HFFc6 (cell line): ENCODE data around the gene ZNF264. TPM values are rescaled to one million over a fixed set of nuclear protein-coding genes. Genes with fewer than 3 reads are reported as not detected.
A peak's percentile ranks its signal among the peaks of the same experiment; 100 is the strongest.

Experiments
- DNase-seq: peaks from one replicate; pipeline ENCODE4 v3.0.0-alpha.2; 2018
- H3K27ac Mint-ChIP-seq: 2 replicates; pipeline ENCODE4 v1.8.0; 2020; ENCODE audit warnings: mild to moderate bottlenecking, mixed read lengths
- H3K27me3 Mint-ChIP-seq: 2 replicates; pipeline ENCODE4 v1.8.0; 2021; ENCODE audit warnings: mild to moderate bottlenecking, moderate library complexity, mixed read lengths; ENCODE audit not compliant: insufficient read depth
- H3K36me3 Mint-ChIP-seq: 2 replicates; pipeline ENCODE4 v1.8.0; 2021; ENCODE audit warnings: low read depth, mixed read lengths
- H3K4me1 Mint-ChIP-seq: 2 replicates; pipeline ENCODE4 v1.8.0; 2020; ENCODE audit warnings: low read depth, mixed read lengths
- H3K4me3 Mint-ChIP-seq: 2 replicates; pipeline ENCODE4 v1.8.0; 2020; ENCODE audit warnings: mild to moderate bottlenecking, moderate library complexity, mixed read lengths
- H3K9me3 Mint-ChIP-seq: 2 replicates; pipeline ENCODE4 v1.8.0; 2020; ENCODE audit warnings: mild to moderate bottlenecking, mixed read lengths
- total RNA-seq, 6 experiments: library from RNA; stranded (reverse); fragmentation: NEBNext Ultra II Directional; extraction: Animal tissue kit (Norgen Biotek cat#: 25700); gene quantifications; 2 replicates in 1 of 6; 3 replicates in 5 of 6; pipeline ENCODE4 v1.2.3, GENCODE V29; 2021
- TF ChIP-seq, protein P1 (sequence below): fragments of 200-600 bp; sonication (generic); IDR thresholded peaks from 2 replicates; pipeline ENCODE4 v1.5.0; 2021; ENCODE audit warnings: antibody characterized with exemption, mild to moderate bottlenecking

The ZNF264 gene
- total RNA-seq, 6 experiments from 2014 or later: 20.1 to 23.1 (median 22.6) TPM

GRCh38 chr19:57263244-57263741, 72.0 kb downstream of the ZNF264 start:
- H3K27me3 Mint-ChIP-seq: no peaks in the 10 kb centered on the region
- peaks cover 9% of the 10 kb centered on the region; the same call in 1 of the 2 replicates for H3K4me1 Mint-ChIP-seq
- no peak overlapping the region for H3K4me3 Mint-ChIP-seq
- no peaks in the 10 kb centered on the region for H3K9me3 Mint-ChIP-seq
- no peak for DNase-seq
- TF ChIP-seq, protein P1, sequence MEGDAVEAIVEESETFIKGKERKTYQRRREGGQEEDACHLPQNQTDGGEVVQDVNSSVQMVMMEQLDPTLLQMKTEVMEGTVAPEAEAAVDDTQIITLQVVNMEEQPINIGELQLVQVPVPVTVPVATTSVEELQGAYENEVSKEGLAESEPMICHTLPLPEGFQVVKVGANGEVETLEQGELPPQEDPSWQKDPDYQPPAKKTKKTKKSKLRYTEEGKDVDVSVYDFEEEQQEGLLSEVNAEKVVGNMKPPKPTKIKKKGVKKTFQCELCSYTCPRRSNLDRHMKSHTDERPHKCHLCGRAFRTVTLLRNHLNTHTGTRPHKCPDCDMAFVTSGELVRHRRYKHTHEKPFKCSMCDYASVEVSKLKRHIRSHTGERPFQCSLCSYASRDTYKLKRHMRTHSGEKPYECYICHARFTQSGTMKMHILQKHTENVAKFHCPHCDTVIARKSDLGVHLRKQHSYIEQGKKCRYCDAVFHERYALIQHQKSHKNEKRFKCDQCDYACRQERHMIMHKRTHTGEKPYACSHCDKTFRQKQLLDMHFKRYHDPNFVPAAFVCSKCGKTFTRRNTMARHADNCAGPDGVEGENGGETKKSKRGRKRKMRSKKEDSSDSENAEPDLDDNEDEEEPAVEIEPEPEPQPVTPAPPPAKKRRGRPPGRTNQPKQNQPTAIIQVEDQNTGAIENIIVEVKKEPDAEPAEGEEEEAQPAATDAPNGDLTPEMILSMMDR: no peak
- no peak overlapping the region for H3K27ac Mint-ChIP-seq
- H3K36me3 Mint-ChIP-seq: peaks cover 50% of the 10 kb centered on the region

- Mint-ChIP-seq H3K4me1 (peaks cover 41% of the 10 kb centered on the region), H3K36me3 (peaks cover 27% of the 10 kb centered on the region), H3K27me3 (peaks cover under 1% of the 10 kb centered on the region; the same call in 1 of the 2 replicates), H3K27ac (no peak overlapping the region), H3K9me3 (no peaks in the 10 kb centered on the region), H3K4me3 (no peak overlapping the region)
- TF ChIP-seq, protein P1: no peak
- DNase-seq: no peak
Observed at GRCh38 chr19:57267291-57267690, 76.0 kb downstream of the ZNF264 start.

DNA sequence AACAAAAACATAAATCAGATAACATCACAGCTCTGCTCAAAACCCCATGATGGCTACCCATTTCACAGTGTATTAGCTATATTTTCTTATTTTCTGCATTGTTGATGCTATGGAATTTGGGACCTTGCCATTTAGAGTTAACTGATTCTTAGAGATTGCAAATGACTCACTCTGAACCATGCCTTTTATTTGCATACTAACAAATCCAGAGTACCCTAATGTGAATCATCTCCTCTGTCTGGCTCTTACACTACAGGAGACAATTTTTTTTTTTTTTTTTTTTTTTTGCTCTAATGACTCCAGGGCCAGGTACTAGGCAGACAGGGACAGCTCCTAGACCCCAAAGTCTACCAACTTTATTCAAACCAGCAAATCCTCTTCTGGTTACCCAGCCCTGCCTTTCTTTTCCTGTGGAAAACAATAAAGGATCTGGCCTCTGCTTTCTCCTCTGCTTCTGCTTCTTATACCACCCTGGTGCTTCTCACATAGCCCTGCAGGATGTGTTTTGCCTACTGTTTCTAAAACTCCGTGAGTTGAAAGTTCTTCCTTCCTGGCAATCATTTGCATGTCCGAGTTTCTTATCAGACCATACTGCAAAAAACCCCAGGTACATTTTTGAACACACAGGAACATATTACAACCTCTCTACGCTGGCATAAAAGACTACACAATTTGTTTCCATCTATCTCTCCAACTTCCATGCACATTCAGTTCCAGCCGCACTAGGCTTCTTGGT, 78.4 kb downstream of the ZNF264 start:
- TF ChIP-seq, protein P1: no peak
- H3K27me3 Mint-ChIP-seq: peaks cover 1% of the 10 kb centered on the region
- H3K9me3 Mint-ChIP-seq: no peaks in the 10 kb centered on the region
- H3K27ac Mint-ChIP-seq: peak overlapping the region; percentile 32; the same call in 1 of the 2 replicates
- no peak overlapping the region for H3K4me3 Mint-ChIP-seq
- peaks cover 41% of the 10 kb centered on the region for H3K4me1 Mint-ChIP-seq
- DNase-seq: peak; percentile 94
- peaks cover 22% of the 10 kb centered on the region for H3K36me3 Mint-ChIP-seq

- Mint-ChIP-seq H3K9me3 (no peaks in the 10 kb centered on the region), H3K27me3 (peaks cover 1% of the 10 kb centered on the region), H3K27ac (no peak overlapping the region), H3K36me3 (peaks cover 16% of the 10 kb centered on the region), H3K4me3 (no peak overlapping the region), H3K4me1 (peaks cover 41% of the 10 kb centered on the region)
- no peak for DNase-seq
- TF ChIP-seq, protein P1: no peak
Observed at GRCh38 chr19:57271280-57271679, 80.0 kb downstream of the ZNF264 start.

Other genes with a start within 250 kb of the ZNF264 start
- not detected for gene USP29, start 71.5 kb upstream of the ZNF264 start, total RNA-seq
- not detected for gene ZIM3, start 46.3 kb upstream of the ZNF264 start, total RNA-seq
- not detected for gene DUXA, start 24.0 kb upstream of the ZNF264 start, total RNA-seq
- gene AURKC, start 39.5 kb downstream of the ZNF264 start, total RNA-seq: 1 to 10 TPM in 1 of 6 experiments, under 1 TPM in 4, not detected in 1; 0.31 to 1.1 (median 0.48) TPM
- 10 to 100 TPM; 10.7 to 12.8 (median 11.9) TPM for gene ZNF805, start 49.1 kb downstream of the ZNF264 start, total RNA-seq
- gene ZNF460, start 89.0 kb downstream of the ZNF264 start, total RNA-seq: 10 to 100 TPM; 17.3 to 39.5 (median 22.2) TPM
- 1 to 10 TPM; 4.6 to 5.2 (median 4.8) TPM for gene ZNF543, start 129.0 kb downstream of the ZNF264 start, total RNA-seq
- gene ZNF304, start 159.8 kb downstream of the ZNF264 start, total RNA-seq: 1 to 10 TPM; 7.1 to 8.1 (median 7.7) TPM
- gene TRAPPC2B, start 172.1 kb downstream of the ZNF264 start, total RNA-seq: 1 to 10 TPM; 7.3 to 8.5 (median 8.2) TPM
- 1 to 10 TPM; 1.5 to 2.9 (median 1.7) TPM for gene ZNF547, start 172.1 kb downstream of the ZNF264 start, total RNA-seq
- gene ZNF548, start 198.4 kb downstream of the ZNF264 start, total RNA-seq: 10 to 100 TPM in 1 of 6 experiments, 1 to 10 TPM in 5; 8.0 to 10.4 (median 9.2) TPM
- gene ZNF17, start 219.7 kb downstream of the ZNF264 start, total RNA-seq: 1 to 10 TPM; 6.4 to 8.1 (median 7.0) TPM
- 1 to 10 TPM; 4.8 to 8.0 (median 6.6) TPM for gene ZNF749, start 243.8 kb downstream of the ZNF264 start, total RNA-seq